Measurements from ENCODE around the gene PDE6D. TPM values are rescaled to one million over a fixed set of nuclear protein-coding genes. Genes with fewer than 3 reads are reported as not detected.

The PDE6D gene
- total and polyA plus RNA-seq, 2 of the 13 experiments (the other 11 are each of a cell fraction or from before 2014, with no cell fraction given), result 14.1 to 23.2 TPM

DNA sequence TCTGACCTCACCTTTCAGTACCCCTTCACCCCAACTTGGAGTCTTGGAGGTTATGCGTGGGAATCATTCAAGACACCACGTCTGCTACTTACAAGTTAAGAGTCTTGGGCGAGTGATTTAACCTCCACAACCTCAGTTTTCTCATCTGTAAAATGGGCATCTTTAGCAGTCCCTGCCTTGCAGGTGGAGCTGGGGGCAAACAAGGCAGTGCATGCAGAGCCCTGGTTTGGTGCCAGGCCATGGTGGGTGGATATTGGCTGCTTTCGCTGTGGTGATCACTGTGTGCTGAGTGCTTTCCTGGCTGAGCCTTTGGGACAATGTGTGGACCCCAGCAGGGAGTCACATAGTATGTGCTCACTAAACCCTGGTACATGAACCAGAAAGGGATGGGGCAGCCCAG, 93.1 kb downstream of the PDE6D start (continued):
- TF ChIP-seq CREB3 (CRISPR knock-in tag; IDR thresholded peaks at IDR 0.05), result no peak
- no peak for TF ChIP-seq ZMAT5 (CRISPR knock-in tag; IDR thresholded peaks at IDR 0.05; ENCODE audit: borderline replicate concordance, low read depth)
- TF ChIP-seq SMC3 (IDR thresholded peaks at IDR 0.05; ENCODE audit: low read length), result no peak
- no peak for TF ChIP-seq HDAC6 (IDR thresholded peaks at IDR 0.05; ENCODE audit: low read depth, low read length)
- no peak for TF ChIP-seq NR3C1 (CRISPR knock-in tag; IDR thresholded peaks at IDR 0.05)
- TF ChIP-seq KDM1A (CRISPR knock-in tag; IDR thresholded peaks at IDR 0.05), result 0 out of 2 replicates have a peak, but pooled peaks have one; percentile 64
- TF ChIP-seq GFI1 (CRISPR knock-in tag; IDR thresholded peaks at IDR 0.05; ENCODE audit: borderline replicate concordance), result no peak
- TF ChIP-seq STAG1 (CRISPR knock-in tag; IDR thresholded peaks at IDR 0.05), result no peak
- TF ChIP-seq SOX6 (IDR thresholded peaks at IDR 0.05), result no peak
- no peak for TF ChIP-seq SOX6 (CRISPR knock-in tag; IDR thresholded peaks at IDR 0.05)
- no peak for TF ChIP-seq IRX3 (CRISPR knock-in tag; IDR thresholded peaks at IDR 0.05; ENCODE audit: borderline replicate concordance, low read depth)
- TF ChIP-seq NONO (IDR thresholded peaks at IDR 0.05), result no peak
- TF ChIP-seq NONO (CRISPR knock-in tag; conservative IDR thresholded peaks at IDR 0.05), result no peak
- no peak for TF ChIP-seq NFIB (CRISPR knock-in tag; IDR thresholded peaks at IDR 0.05; ENCODE audit: borderline replicate concordance)
- TF ChIP-seq PHF5A (CRISPR knock-in tag; IDR thresholded peaks at IDR 0.05; ENCODE audit: low read depth, unreplicated experiment), result no peak
- TF ChIP-seq ZNF569 (CRISPR knock-in tag; IDR thresholded peaks at IDR 0.05; ENCODE audit: borderline replicate concordance), result no peak
- TF ChIP-seq RFX5 (IDR thresholded peaks at IDR 0.05; ENCODE audit: low read depth, low read length), result no peak
- TF ChIP-seq ZNF629 (CRISPR knock-in tag; conservative IDR thresholded peaks at IDR 0.05), result peak; percentile 98
- TF ChIP-seq ZFP90 (CRISPR knock-in tag; IDR thresholded peaks at IDR 0.05; ENCODE audit: borderline replicate concordance), result no peak
- TF ChIP-seq ZNF318 (CRISPR knock-in tag; IDR thresholded peaks at IDR 0.05), result no peak
- TF ChIP-seq FOXK2 (IDR thresholded peaks at IDR 0.05), result no peak
